ENCODE results near the gene ASB10.

Gene ASB10

DNA sequence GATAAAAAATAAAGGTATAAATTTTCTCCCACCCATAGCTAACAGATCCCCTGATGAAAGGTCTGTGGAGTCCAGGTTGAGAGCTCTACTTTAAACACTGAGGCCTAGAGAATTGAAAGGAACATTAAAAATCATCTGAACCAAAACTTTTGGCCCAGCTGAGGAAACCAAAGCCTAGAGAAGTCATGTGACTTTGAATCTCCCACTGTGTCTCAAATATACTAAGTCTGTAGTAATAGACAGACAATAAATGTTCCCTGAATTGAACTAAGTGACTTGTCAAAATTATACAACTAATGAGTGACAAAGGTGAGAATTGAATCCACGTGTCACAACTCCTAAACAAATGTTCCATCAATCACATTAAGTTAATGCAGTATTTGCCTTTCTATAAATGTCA, 25.3 kb downstream of the ASB10 start:
- no peak for DNase-seq

DNA sequence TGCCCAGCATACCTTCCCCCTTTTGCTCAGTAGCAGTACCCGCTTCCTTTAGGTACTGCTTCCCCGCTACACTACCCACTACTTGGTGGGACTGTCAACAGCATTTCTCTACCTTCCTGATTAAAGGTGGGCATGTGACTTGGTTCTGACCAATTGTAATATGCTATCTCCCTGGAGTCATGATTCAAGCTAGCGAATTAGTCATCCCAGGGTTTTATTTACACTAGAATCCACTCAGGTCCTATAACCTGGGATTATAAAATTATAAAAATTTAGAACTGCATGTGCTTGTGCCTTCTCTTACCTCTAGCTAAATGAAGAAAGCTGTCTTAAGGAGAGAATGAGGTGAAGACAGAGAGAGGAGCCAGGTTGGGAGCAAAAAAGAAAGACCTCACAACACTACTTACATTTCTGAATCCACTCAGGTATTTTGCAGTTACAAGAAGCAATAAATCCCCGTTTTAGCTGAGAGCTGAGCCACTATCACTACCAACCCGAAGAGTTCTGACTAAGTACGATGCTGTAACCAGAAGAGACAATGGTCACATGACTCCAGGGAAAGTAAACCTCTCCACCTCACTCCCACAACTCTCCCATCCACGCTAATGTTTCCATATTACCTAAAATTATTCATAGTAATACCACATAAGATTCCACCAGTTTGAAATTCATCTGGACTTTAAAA, 29.3 kb downstream of the ASB10 start:
- no peak for DNase-seq

DNA sequence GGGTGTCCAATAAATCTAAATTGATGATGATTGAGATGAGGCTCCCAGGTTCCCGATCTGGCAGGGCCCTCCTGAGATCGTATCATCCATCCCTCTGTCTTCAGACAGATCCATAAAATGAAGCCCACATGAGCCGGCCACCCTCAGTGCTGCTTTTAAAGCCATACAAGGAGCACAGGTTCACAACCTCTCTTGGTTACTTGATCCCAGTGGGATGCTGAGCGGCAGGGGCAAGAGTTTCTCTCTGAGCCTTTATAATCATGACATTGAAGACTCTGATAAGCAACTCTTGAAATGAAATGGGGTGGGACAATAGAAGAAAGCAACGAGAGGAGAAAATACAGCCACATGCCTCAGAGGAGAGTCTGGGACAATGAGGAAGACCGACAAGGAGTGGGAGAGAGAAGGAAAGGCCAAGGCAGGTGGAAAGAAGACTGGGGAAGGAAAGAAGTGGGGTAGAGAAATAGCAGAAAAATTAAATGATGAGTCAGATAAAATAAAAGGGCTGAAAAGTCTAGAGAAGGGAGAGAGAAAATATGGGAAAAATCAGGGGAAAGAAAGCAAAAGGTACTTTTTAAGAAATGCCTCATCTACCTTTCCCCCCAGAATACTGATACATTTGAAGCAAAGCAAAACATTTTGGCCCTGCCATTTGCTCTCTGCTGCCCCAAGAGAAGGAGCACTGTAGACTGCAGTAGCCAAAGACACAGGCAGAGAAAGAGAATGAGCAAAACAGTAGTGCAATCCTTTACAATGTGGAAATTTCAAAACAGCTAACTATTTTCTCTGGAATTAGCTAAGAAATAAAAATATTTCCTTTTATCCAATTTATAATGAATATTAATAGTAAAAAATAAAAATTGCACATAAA, 34.2 kb downstream of the ASB10 start:
- no peak for DNase-seq

DNA sequence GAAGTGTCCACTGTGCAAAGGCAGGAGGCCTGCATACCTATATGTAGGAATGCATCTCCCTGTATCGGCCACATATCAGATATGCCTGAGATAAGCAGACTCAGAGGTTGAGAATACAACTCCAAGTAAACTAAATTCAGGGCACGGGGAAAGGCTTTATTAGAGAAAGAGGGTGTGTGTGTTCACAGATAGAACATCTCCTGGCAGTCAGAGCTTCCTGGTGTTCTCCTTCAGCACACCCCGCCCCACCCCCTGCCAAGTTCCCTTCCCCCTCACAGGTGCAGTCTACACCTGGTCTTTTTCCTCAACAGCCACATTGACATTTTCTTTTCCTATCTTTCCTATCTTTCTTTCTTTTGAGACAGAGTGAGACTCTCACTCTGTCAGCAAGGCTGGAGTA, 36.7 kb downstream of the ASB10 start:
- DNase-seq = no peak

DNA sequence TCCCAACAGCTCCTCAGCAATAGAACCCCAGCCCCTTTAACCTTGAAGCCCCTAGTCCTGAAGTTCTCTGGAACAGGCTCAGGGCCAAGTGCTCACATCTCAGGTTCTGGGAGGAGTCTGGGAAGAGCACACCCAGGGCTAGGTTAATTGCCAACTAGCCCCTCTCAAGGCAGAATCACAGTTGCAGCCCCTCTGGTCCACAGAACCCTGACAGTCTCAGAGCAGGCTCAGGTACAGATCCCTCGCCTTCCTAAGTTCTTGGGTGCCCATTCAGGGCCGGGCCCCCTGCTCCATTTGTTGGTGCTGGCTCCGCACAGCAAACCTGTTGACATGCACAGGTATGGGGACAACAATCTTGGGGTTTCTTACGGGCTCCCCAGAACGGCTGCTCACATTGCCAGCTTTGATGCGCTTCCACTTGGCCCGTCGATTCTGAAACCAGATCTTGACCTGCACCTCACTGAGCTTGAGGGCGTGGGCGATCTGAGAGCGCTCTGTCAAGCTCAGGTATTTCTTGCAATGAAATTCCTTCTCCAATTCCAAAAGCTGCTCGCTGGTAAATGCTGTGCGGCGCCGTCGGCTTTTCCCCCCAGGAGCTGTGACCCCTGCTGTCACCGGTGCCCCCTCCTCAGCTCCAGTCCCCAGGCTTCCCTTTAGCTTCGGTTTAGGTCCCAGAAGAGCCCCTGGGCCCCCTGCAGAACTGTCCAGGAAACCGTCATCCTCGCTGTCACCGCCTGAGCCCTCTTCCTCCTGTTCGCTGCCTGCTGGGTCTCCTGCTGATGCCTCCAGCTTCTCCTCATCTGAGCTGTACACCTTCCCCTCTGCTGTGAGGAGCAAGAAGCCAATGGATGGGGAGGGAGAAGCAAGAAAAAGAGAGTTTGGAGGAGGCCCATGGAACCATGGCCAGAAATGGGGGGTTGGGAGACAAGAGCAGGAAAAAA, 38.5 kb downstream of the ASB10 start:
- no peak for DNase-seq

DNA sequence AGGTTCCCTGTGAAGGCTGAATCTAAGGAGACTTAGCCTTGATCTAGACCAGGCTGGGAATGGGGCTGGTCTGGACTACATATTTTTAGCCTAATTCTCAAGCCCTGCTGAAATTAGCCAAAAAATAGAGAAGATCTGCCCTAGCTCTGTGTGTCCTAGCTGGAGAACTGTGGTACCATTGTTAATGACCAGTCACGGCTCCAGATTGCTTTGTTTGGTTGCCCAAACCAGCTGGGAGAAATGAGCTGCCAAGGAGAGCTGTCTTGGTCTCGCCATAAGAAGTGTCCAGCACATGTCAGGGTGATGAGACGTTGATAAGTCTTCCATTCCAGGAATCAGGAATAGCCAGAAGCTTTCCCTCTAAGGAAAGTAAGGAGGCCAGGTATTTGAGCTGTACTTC, 40.3 kb downstream of the ASB10 start:
- no peak for DNase-seq

DNA sequence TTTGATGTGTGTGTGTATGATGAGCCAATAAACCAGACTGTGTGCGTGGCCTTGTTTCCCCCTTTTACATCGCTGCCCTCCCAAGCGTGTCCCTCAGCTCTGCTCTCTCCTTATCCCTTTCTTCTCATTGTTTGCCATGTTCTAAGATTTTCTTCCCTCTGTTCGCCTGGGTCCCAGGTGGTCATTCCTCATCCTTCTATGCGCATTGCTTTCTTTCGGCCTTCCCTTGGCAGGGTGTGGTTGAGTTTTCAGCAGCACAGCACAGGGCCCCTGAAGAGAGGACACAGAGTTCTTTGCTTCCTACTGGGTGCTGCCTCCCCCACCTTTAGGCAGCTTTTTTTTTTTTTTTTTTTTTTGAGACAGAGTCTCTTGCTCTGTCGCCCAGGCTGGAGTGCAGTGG, 42.7 kb downstream of the ASB10 start:
- DNase-seq = no peak

DNA sequence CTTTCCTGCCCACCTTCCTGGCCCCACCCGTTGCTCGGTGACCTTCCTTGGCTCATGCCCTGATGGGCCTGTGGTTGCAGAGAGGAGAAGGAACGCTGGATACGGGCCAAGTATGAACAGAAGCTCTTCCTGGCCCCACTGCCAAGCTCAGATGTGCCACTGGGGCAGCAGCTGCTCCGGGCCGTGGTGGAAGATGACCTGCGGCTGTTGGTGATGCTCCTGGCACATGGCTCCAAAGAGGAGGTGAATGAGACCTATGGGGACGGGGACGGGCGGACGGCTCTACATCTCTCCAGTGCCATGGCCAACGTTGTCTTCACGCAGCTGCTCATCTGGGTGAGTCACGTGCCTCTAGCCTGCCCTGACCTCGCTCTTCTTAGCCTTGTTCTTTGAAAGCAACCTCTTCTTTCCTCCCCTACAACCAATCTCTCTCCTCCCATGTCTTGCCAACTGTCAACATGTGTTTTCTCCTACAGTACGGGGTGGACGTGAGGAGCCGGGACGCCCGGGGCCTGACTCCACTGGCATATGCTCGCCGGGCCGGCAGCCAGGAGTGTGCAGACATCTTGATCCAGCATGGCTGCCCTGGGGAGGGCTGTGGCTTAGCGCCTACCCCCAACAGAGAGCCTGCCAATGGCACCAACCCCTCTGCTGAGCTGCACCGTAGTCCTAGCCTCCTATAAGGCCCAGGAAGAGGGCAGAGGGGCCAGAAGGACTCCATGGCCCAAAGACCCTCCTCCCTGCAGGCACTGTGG, 43.6 kb downstream of the ASB10 start:
- no peak for DNase-seq

DNA sequence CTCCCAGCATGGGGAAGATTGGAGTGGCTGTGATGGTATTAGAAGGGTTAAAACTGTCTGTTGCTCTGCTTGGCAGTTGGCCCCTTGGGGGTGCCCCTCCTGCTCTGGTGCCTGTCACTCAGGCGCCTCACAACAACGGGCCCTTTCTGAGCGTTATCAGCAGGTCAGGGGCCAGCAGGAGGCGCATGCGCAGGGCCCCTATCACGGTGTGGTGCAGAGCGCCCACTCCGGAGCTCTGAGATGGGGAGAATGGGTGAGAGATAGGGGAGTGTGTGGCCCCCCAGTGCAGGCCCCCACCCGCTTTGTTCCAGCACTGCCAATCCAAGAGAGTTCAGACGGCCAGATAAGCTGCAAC, 44.4 kb downstream of the ASB10 start:
- no peak for DNase-seq

DNA sequence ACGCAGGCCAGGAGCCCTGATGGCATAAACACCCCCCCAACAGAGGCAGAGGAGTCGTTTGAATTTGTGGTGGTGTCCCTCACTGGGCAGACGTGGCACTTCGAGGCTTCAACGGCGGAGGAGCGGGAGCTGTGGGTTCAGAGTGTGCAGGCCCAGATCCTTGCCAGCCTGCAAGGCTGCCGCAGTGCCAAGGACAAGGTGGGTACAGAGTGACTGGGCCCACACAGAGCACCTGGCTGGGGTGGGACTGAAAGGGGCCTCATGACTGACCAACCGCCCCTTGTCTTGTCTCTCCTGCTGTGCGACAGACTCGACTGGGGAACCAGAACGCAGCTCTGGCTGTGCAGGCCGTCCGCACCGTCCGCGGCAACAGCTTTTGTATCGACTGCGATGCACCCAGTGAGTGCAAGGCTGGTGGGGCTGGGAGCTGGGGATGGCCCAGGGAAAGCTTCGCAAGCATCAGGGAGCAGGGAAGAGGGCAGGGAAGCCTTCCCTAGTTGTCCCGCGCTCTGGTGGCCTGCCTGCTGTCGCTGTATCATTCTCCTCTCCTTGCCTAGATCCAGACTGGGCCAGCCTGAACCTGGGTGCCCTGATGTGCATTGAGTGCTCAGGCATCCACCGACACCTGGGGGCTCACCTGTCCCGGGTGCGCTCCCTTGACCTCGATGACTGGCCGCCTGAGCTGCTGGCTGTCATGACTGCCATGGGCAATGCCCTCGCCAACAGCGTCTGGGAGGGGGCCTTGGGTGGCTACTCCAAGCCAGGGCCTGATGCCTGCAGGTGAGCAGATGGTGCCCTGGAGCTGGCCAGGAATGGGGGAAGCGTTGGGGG, 45.0 kb downstream of the ASB10 start:
- DNase-seq = no peak

DNA sequence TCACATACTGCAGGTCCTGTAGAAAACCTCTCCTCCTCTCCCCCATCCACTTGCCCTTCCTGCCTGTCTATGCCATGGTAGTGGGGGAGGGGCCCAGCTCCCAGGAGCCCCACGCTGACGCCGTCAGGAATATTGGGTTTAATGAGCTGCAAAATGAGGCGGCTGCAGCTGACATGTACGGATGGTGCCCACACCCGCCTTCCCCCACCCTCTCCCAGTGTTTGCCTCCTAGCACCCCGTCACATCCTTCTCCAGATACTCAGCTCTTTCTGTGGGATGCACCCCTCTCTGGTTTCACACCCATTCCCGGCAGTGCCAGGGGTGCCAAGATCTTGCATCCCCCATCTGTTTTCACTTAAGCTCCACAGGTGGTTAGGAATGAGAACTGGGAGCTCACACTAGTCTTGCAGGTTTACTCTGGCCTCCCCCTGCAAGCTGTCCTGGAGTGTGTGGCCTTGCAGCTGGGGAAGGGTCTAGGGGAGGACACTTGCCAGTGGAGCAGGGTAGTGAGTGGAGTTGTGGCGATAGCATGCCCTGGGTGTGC, 45.7 kb downstream of the ASB10 start:
- no peak for DNase-seq

DNA sequence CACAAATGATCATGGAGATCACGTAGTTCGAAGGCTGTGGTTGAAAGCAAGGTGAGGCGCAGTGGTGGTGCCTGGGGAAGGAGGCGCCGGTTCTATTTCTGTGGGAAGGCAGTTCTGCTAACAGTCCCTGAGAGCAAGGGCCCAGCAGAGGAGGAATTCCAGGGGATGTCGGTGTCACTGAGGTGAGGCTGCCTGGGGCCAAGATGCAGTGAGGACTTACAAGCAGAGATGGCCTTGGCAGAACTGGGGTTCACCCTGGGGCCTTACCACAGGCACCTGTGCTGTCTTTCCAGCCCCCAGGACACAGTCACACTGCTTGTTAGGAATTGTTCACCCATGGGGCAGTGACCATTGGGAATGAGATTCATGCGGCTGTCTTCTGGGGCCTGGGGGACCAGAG, 46.2 kb downstream of the ASB10 start:
- no peak for DNase-seq

DNA sequence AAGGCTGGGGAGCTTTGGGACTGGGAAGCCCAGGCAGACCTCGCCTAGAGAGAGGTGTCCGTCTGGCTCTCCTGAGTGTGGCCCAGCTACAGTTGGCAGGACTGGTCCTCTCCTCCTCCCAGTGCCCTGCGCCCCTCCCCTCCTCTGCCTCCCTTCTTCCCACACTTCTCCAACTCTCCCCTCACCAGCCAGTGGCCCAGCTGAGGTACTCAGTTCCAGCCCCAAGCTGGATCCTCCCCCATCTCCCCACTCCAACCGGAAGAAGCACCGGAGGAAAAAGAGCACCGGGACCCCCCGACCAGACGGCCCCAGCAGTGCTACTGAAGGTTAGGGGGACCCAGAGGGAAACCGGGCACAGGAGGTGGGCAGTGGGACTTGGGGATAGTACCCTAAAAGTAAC, 47.3 kb downstream of the ASB10 start:
- DNase-seq = no peak

DNA sequence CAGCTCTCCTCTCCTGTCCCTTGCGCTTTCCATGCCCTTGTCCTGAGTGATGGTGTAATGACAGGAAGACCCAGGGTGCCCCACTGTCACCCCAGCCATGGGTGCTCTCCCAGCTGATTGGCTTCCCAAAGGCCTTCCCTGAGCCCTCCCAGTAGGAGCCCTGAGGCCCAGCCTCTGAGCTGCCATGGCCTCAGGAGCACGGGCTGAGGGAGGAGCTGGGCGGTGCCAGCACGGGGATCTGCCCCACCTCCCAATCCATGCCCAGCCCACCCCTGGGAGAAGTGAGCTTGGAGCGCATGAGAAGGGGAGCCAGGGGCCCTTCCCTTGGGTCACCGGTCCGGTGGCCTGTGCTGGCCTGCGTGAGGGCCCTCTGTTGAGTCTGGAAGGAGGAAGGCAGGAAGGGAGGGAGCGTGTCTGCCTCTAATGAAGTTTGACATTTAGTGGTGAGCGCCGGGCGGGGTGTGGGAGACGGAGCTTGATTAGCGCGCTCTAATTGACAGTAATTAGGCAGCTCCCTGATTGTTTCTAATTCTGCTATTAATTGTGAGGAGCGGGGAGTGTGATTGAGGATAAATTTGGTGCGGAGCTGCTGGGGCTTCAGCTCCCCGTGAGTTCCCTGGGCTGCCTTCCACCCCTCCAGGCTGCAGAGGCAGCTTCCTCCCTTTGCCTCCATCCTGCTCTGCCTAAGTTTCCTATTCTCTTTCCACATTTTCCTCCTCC, 47.8 kb downstream of the ASB10 start:
- no peak for DNase-seq

DNA sequence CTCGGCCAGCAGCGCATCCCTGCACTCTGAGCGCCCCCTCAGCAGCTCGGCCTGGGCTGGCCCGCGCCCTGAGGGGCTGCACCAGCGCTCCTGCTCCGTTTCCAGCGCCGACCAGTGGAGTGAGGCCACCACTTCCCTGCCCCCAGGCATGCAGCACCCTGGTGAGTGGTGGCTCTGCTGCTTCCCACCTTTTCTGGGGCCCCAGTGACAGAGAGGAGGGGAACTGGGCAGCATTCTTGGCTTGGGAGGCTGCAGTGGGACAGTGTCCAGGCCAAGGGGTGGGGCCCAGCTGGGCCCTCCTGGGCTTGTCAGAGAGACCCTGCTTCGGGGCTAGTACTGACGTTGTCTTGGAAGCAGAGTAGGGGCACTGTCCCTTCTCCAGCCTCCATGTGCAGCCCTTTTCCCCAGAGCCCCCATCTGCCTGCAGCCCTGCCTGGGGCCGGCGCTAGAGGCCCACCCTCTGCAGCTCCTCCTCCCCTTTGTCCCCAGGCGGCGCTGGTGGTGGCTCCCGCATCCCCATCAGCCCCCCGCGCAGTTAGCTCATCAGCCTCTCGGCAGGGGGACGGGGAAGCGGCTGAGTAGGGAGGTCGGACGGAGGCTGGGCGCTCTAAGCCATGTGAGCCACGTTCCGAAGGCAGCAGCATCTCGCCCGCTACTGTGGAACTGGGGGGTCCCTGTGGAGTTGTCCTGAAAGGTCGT, 48.7 kb downstream of the ASB10 start:
- no peak for DNase-seq

DNA sequence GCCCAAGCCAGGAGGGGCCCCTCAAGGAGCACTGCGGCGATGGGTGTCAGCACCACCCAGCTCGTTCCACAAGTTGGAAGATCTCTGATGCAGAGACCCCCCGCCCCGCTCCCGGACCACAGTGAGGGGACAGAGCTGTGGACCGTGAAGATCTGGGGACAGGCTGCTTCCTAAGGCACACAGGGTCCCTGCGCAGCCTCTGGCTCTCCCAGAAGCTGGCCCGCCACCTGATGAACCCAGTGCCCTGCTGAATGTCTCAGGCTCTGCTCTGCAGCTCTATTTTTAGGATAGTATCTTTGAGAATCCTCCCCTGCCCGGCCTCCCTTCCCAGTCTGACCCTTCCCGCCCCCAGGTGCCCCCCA, 49.3 kb downstream of the ASB10 start:
- DNase-seq = no peak

DNA sequence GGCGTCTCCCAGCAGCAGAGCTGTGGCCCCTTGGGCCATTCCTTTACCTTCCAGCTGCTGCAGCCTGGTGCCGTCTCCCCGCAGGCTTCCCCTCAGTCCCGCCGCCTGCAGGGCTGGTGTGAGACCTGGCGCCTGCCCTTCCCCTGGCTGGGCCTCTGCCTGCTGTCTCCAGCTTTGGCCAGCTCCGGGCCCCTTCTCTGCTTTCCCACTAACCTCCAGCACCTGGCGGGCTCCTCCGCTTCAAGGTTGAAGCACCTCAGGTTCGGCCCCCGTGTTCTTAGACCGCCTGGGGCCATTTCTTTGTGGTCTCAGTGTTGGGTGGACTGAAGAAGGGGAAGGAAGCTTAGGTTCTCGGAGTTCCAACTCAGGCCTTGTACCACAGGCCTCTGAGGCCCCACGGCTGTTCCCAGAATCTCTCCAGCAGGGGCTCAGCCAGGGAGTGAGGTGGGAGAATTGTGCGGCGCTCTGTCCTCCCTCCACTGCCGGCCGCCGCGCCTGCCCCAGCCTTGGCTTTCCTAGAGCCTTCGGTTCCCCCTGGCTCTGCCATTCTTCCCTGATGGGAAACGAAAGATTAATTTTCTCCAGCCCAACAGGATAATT, 49.9 kb downstream of the ASB10 start:
- no peak for DNase-seq

DNA sequence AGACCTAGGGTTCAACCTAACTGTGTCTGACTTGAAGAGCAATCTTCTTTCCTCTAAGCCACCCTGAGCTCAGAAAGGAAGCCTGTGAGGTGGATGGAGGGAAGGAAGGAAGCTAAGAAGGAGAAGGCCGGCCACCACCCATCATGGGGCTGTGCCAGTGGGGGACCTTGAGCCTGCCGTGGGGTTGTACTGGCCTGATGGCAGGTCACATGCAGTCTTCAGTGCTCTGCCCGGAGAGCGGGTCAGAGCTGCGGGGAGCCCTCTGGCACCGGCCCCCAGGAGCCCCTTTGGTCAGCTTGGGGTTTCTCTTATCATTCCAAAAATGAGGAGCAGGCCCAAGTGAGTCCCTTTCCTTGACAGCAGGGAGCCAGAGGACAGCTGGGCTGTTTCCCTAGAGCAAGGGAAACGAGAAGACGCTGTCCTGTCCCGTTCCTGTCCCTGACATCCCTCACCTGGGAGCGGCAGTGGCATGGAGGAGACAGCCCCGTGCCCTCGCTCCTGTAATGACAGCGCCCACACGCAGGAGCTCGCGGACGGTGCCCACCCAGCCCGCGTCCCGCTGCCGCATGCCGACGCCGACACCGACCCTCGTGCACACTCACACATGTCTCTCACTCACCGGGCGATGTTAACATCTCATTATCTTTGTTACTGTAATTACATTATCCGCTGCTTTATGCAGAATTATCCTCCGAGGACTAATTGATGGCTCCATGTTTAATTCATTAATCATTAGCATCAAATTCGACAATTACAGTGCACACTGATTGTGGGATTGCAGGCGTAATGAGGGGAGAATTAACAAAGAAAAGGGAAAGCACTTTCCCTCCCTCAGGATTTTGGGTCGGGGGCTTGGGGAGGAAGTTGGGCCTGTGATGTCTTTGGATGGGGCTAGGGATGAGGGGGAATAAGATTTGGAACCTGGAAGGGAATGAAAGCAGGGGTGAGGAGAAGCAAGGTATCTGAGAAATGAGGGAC, 50.9 kb downstream of the ASB10 start:
- no peak for DNase-seq

DNA sequence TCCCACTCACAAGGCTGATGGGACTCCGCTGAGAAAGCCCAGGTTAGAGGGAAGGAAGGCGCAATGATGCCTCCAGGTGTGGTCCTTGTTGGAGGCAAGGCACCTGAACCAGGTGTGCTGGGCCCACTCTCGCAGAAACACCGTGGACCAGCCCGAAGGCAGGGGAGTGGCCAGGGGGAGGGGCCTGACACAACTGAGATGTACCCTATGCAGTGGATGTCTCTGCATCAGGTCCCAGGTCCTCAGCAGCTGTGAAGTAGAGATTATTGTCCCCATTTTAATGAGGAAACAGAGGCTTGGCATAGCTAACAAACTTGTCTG, 51.6 kb downstream of the ASB10 start:
- DNase-seq = no peak
